Aortic smooth muscle cell (primary cell): ENCODE results near the gene TLR5. TPM values are rescaled to one million over a fixed set of nuclear protein-coding genes. Genes with fewer than 3 reads are reported as not detected.

Experiments
- total RNA-seq: library from RNA; depleted of rRNA; stranded (reverse); fragments of >200 nt; gene quantifications from 2 replicates; pipeline ENCODE4 v1.2.3, GENCODE V29; 2014

TLR5 gene, protein sequence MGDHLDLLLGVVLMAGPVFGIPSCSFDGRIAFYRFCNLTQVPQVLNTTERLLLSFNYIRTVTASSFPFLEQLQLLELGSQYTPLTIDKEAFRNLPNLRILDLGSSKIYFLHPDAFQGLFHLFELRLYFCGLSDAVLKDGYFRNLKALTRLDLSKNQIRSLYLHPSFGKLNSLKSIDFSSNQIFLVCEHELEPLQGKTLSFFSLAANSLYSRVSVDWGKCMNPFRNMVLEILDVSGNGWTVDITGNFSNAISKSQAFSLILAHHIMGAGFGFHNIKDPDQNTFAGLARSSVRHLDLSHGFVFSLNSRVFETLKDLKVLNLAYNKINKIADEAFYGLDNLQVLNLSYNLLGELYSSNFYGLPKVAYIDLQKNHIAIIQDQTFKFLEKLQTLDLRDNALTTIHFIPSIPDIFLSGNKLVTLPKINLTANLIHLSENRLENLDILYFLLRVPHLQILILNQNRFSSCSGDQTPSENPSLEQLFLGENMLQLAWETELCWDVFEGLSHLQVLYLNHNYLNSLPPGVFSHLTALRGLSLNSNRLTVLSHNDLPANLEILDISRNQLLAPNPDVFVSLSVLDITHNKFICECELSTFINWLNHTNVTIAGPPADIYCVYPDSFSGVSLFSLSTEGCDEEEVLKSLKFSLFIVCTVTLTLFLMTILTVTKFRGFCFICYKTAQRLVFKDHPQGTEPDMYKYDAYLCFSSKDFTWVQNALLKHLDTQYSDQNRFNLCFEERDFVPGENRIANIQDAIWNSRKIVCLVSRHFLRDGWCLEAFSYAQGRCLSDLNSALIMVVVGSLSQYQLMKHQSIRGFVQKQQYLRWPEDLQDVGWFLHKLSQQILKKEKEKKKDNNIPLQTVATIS
- total RNA-seq, result 0.12 and 0.13 TPM in 2 replicates

DNA sequence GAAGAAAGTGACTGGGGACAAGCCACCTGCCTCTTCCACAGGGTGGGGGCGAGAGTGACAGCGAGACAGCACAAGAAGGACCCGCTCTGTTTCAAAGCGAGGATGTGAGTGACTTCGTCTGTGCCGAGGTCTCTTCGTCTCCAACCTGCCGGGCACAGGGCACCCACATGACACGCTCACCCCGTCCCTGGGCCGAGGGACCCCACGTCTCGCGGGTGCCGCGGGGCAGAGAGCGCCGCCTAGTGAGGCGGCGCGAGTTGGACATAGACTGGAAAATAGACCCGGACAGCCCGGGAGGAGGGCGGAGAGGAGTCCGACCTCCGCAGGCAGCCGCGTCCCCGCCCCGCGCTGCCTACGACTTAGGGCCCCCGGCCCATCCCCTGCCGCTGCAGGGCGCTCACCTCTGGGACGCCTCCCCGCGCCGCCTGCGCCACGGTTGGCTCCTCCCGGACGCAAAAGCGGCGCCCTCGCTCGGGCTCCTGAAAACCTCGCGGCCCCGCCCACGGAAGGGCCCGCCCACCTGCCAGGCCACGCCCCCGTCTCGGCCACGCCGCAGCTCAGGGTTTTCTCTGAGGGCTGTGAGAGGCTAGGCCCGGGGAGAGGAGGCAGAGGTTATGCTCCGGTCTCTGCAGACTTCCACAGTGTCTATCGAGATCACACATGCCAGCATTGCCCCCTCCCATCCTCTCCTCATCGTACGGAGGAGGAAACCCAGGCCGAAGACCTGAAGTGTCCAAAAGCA is at the start of gene TLR5:
TLR5 (minus strand) TSS at position 454 of the 742 bp plus-strand sequence. CDS start 30,217 bp downstream, outside the sequence.

Other genes starting within 250 kb of the TLR5 start
- gene SUSD4, start 220.9 kb upstream of the TLR5 start, total RNA-seq, result not detected in 2 replicates